ENCODE measurements around the gene SHC3. TPM values are rescaled to one million over a fixed set of nuclear protein-coding genes. Genes with fewer than 3 reads are reported as not detected.

Gene SHC3
- polyA plus RNA-seq, 3 donors from 2014 or later = not detected

GRCh38 chr9:89207026-89207425, 28.4 kb upstream of the SHC3 start:
- H3K4me1 Mint-ChIP-seq = no peaks in the 10 kb centered on the region
- no peak for DNase-seq
- no peak overlapping the region for H3K27ac Mint-ChIP-seq
- H3K4me3 Mint-ChIP-seq = no peak overlapping the region
- no peaks in the 10 kb centered on the region for H3K36me3 Mint-ChIP-seq
- H3K9me3 Mint-ChIP-seq = peaks cover 0 to 1% (median 0%) of the 10 kb centered on the region in 6 donors
- peaks cover 0 to 9% (median 4%) of the 10 kb centered on the region in 3 donors for H3K27me3 Mint-ChIP-seq (ENCODE audit: low read depth in 3 of 3)

DNA sequence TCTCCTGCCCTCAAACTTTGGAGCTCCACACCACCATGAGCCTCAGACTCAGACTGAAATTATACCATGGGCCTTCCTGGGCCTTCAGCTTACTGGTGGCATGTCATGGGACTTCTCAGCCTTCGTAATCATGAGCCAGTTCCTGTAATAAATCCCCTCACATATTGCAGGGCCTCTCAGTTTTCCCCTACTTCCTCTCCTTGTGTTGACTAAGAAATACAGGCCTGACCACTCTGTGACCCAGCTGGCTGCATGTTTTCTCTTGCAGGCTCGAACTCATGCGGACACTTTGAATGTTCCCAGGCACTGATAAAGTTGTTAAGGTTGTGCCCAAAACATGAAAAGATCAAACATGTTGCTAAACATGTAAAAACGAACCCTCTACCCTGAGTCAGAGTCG, 26.2 kb upstream of the SHC3 start:
- Mint-ChIP-seq H3K4me3 (no peak overlapping the region), H3K27me3 (ENCODE audit: low read depth in 3 of 3) (peaks cover 2 to 6% (median 2%) of the 10 kb centered on the region in 3 donors), H3K4me1 (no peaks in the 10 kb centered on the region), H3K9me3 (no peaks in the 10 kb centered on the region), H3K36me3 (no peaks in the 10 kb centered on the region), H3K27ac (no peak overlapping the region)
- DNase-seq = no peak

DNA sequence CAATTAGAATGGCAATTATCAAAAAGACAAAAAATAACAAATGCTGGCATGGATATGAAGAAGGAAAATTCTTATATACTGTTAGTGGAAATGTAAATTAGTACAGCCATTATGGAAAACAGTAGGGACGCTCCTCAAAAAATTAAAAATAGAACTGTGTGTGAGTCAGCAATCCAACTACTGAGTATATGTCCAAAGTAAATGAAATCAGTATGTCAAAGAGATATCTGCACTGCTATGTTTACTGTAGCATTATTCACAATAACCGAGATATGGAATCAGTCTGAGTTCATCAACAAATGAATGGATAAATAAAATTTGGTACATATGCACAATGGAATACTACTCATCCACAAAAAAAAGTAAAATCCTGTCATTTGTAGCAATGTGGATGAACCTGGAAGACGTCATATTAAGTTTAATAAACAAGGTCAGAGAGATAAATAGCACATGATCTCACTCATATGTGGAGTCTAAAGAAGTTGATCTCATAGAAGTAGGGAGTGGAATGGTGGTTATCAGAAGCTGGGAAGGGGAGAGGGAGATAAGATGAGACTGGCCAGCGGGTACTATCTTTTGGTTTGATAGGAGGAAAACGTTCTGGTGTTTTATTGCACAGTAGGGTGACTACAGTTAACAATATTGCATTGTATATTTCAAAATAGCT, 16.6 kb upstream of the SHC3 start:
- no peaks in the 10 kb centered on the region for H3K36me3 Mint-ChIP-seq
- H3K4me3 Mint-ChIP-seq = no peak overlapping the region
- peaks cover 4 to 18% (median 11%) of the 10 kb centered on the region in 3 donors for H3K27me3 Mint-ChIP-seq (ENCODE audit: low read depth in 3 of 3)
- H3K27ac Mint-ChIP-seq = no peak overlapping the region
- DNase-seq = no peak
- peaks cover 14 to 48% (median 20%) of the 10 kb centered on the region in 6 donors for H3K9me3 Mint-ChIP-seq
- no peaks in the 10 kb centered on the region for H3K4me1 Mint-ChIP-seq

GRCh38 chr9:89194421-89195130, 16.0 kb upstream of the SHC3 start:
- H3K36me3 Mint-ChIP-seq = no peaks in the 10 kb centered on the region
- DNase-seq = no peak
- H3K4me3 Mint-ChIP-seq = no peak overlapping the region
- no peaks in the 10 kb centered on the region for H3K4me1 Mint-ChIP-seq
- peaks cover 14 to 48% (median 20%) of the 10 kb centered on the region in 6 donors for H3K9me3 Mint-ChIP-seq
- H3K27ac Mint-ChIP-seq = no peak overlapping the region
- H3K27me3 Mint-ChIP-seq (ENCODE audit: low read depth in 3 of 3) = peaks cover 4 to 18% (median 11%) of the 10 kb centered on the region in 3 donors

- Mint-ChIP-seq H3K4me1 (no peaks in the 10 kb centered on the region), H3K9me3 (peaks cover 2 to 22% (median 9%) of the 10 kb centered on the region in 6 donors), H3K27ac (no peak overlapping the region), H3K4me3 (no peak overlapping the region), H3K36me3 (no peaks in the 10 kb centered on the region), H3K27me3 (ENCODE audit: low read depth in 3 of 3) (peaks cover 2 to 14% (median 10%) of the 10 kb centered on the region in 3 donors)
- no peak for DNase-seq
Measured at GRCh38 chr9:89191004-89191403, 12.4 kb upstream of the SHC3 start.

- Mint-ChIP-seq H3K4me3 (no peak overlapping the region), H3K9me3 (peaks cover 2 to 15% (median 7%) of the 10 kb centered on the region in 6 donors), H3K4me1 (no peaks in the 10 kb centered on the region), H3K36me3 (no peaks in the 10 kb centered on the region), H3K27ac (no peak overlapping the region), H3K27me3 (ENCODE audit: low read depth in 3 of 3) (peaks cover 1 to 11% (median 9%) of the 10 kb centered on the region in 3 donors)
- no peak for DNase-seq
Measured at GRCh38 chr9:89189215-89189614, 10.6 kb upstream of the SHC3 start.

GRCh38 chr9:89187950-89188349, 9.3 kb upstream of the SHC3 start:
- Mint-ChIP-seq H3K4me1 (no peaks in the 10 kb centered on the region), H3K27me3 (ENCODE audit: low read depth in 3 of 3) (peaks cover 1 to 9% (median 5%) of the 10 kb centered on the region in 3 donors), H3K4me3 (no peak overlapping the region), H3K36me3 (no peaks in the 10 kb centered on the region), H3K9me3 (peaks cover 0 to 7% (median 4%) of the 10 kb centered on the region in 6 donors), H3K27ac (no peak overlapping the region)
- no peak for DNase-seq

- Mint-ChIP-seq H3K36me3 (no peaks in the 10 kb centered on the region), H3K27me3 (ENCODE audit: low read depth in 3 of 3) (peaks cover 2 to 11% (median 4%) of the 10 kb centered on the region in 3 donors), H3K9me3 (peaks cover 0 to 4% (median 2%) of the 10 kb centered on the region in 6 donors), H3K4me3 (no peak overlapping the region), H3K4me1 (no peaks in the 10 kb centered on the region), H3K27ac (no peak overlapping the region)
- DNase-seq = no peak
Measured at GRCh38 chr9:89187541-89187940, 8.9 kb upstream of the SHC3 start.

- DNase-seq = no peak
- Mint-ChIP-seq H3K4me3 (no peak overlapping the region), H3K27me3 (ENCODE audit: low read depth in 3 of 3) (peaks cover 4 to 14% (median 4%) of the 10 kb centered on the region in 3 donors), H3K4me1 (no peaks in the 10 kb centered on the region), H3K36me3 (no peaks in the 10 kb centered on the region), H3K9me3 (peaks cover 0 to 5% (median 0%) of the 10 kb centered on the region in 6 donors), H3K27ac (no peak overlapping the region)
Measured at GRCh38 chr9:89186960-89187359, 8.3 kb upstream of the SHC3 start.

DNA sequence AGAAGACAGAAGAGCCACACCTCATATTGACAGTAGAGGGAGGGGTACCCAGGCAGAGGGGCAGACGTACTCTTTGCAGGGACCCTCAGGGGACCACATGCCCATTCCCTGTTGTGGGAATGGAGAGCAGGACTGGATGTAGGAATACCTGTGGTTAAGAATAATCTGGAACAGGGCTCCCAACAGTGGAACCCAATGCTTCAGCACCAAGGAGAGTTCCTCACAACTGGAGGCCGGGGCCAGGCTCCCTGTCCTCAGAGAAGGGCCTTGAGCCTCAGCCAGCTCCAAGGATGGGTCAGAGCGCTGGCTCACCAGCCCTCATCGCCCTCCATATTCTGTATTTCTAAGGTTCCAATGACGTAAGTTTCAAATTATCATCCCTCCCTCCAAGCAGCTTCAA, 7.4 kb upstream of the SHC3 start:
- DNase-seq = no peak
- Mint-ChIP-seq H3K27me3 (ENCODE audit: low read depth in 3 of 3) (peaks cover 4 to 17% (median 5%) of the 10 kb centered on the region in 3 donors), H3K4me1 (no peaks in the 10 kb centered on the region), H3K4me3 (no peak overlapping the region), H3K27ac (no peak overlapping the region), H3K9me3 (peaks cover 0 to 4% (median 0%) of the 10 kb centered on the region in 6 donors), H3K36me3 (no peaks in the 10 kb centered on the region)

DNA sequence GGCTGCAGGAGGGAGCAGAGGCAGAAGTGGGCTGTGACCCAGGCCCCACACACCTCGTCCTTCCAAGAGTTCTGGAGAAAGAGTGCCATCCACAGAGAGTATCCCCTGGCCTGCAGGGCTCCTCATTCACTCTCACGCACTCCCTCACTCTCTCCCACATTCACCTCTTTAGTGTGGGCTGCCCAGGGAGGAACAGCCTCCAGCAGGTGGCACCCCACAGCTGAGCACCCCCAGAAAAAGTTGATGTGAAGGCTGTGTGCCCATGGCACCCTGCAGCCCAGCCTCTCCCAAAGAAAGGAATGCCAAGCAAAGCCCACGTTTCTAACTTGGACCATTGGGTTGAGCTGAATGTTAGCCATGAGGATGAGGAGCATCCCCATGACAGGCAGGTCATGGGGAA, 4.5 kb upstream of the SHC3 start:
- H3K27ac Mint-ChIP-seq = no peak overlapping the region
- peaks cover 15 to 18% of the 10 kb centered on the region in 2 donors for H3K4me1 Mint-ChIP-seq
- peaks cover 0 to 3% (median 0%) of the 10 kb centered on the region in 3 donors for H3K36me3 Mint-ChIP-seq
- peaks cover 0 to 4% (median 0%) of the 10 kb centered on the region in 6 donors for H3K9me3 Mint-ChIP-seq
- no peak overlapping the region for H3K4me3 Mint-ChIP-seq
- peaks cover 7 to 33% (median 15%) of the 10 kb centered on the region in 3 donors for H3K27me3 Mint-ChIP-seq (ENCODE audit: low read depth in 3 of 3)
- DNase-seq = no peak

- Mint-ChIP-seq H3K36me3 (peaks cover 0 to 3% (median 0%) of the 10 kb centered on the region in 3 donors), H3K27me3 (ENCODE audit: low read depth in 3 of 3) (peaks cover 7 to 29% (median 15%) of the 10 kb centered on the region in 3 donors), H3K4me3 (no peak overlapping the region), H3K9me3 (peaks cover 0 to 4% (median 0%) of the 10 kb centered on the region in 6 donors), H3K4me1 (peaks cover 15 to 18% of the 10 kb centered on the region in 2 donors), H3K27ac (no peak overlapping the region)
- no peak for DNase-seq
Measured at GRCh38 chr9:89182369-89182768, 3.8 kb upstream of the SHC3 start.

DNA sequence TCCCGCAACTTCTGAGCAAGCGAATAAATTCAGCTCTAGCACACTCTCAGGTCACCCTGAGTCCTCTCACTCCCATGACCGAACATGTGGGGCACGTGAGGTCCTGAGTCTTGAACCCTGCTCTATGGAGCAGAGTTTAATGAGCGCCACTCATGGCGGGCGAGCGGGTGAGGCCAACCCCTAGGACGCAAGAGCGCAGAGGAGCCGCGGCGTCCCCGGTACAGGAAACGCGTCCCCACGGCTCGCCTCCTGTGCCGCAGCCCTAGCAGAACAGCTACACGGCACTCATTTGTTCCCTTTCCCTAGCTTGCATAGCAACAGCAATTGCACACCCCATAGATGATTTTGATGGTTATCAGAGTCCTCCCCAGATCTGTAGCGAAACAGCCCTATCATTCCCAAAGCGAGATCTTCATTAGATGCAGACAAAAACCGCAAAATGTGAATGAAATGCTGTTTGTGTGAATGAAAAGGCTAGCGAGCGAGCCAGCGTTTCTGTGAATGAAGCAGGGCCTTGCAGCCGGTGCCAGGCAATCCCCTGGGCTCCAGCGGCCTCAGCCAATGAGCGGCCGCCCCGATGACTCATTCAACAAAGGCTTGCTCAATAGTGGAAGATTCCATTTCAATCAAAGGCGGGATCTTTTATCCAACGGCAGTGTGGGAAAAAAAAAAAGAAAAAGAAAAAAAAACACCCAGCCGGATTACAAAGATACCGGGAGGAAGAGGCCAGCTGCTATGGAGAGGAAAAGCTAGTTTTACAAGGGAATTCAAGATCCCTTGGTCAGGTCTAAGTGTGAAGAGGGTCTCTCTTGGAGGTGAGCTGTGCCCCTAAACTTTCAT, 1.5 kb upstream of the SHC3 start:
- H3K4me1 Mint-ChIP-seq = peaks cover 15 to 18% of the 10 kb centered on the region in 2 donors
- peaks cover 17 to 36% (median 18%) of the 10 kb centered on the region in 3 donors for H3K27me3 Mint-ChIP-seq (ENCODE audit: low read depth in 3 of 3)
- DNase-seq = no peak
- peaks cover 0 to 2% (median 0%) of the 10 kb centered on the region in 6 donors for H3K9me3 Mint-ChIP-seq
- H3K4me3 Mint-ChIP-seq = peak overlapping the region; percentile 28 to 79 (median 56)
- H3K27ac Mint-ChIP-seq = peak overlapping the region in 1 of 6 donors; percentile 18
- H3K36me3 Mint-ChIP-seq = peaks cover 0 to 3% (median 0%) of the 10 kb centered on the region in 3 donors

Measured in immature natural killer cell (primary cell).